Measurements from ENCODE around the gene CPNE2. TPM values are rescaled to one million over a fixed set of nuclear protein-coding genes. Genes with fewer than 3 reads are reported as not detected.
"Not testable (repeated sequence)": the region's sequence is repeated elsewhere in the genome, so short reads cannot be mapped to it uniquely, and the experiment has no call there.

CPNE2 gene
- total RNA-seq, 1 donor from 2014 or later: 36.6 TPM

- no peaks in the 10 kb centered on the region for H3K27me3 ChIP-seq
- H3K27ac ChIP-seq: no peak overlapping the region
- TF ChIP-seq, protein P1, sequence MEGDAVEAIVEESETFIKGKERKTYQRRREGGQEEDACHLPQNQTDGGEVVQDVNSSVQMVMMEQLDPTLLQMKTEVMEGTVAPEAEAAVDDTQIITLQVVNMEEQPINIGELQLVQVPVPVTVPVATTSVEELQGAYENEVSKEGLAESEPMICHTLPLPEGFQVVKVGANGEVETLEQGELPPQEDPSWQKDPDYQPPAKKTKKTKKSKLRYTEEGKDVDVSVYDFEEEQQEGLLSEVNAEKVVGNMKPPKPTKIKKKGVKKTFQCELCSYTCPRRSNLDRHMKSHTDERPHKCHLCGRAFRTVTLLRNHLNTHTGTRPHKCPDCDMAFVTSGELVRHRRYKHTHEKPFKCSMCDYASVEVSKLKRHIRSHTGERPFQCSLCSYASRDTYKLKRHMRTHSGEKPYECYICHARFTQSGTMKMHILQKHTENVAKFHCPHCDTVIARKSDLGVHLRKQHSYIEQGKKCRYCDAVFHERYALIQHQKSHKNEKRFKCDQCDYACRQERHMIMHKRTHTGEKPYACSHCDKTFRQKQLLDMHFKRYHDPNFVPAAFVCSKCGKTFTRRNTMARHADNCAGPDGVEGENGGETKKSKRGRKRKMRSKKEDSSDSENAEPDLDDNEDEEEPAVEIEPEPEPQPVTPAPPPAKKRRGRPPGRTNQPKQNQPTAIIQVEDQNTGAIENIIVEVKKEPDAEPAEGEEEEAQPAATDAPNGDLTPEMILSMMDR (IDR thresholded peaks at IDR 0.05): no peak
- no peaks in the 10 kb centered on the region for H3K36me3 ChIP-seq
- intact Hi-C loops (cut with DNase I): no loop called here
- H3K4me1 ChIP-seq: no peaks in the 10 kb centered on the region
- no peaks in the 10 kb centered on the region for H3K9me3 ChIP-seq
- no peak overlapping the region for H3K4me3 ChIP-seq
- no peak for DNase-seq (ENCODE audit: low spot score in 2 of 2)
These were observed 12.3 kb downstream of the CPNE2 start for GRCh38 chr16:57104706-57105105.

DNA sequence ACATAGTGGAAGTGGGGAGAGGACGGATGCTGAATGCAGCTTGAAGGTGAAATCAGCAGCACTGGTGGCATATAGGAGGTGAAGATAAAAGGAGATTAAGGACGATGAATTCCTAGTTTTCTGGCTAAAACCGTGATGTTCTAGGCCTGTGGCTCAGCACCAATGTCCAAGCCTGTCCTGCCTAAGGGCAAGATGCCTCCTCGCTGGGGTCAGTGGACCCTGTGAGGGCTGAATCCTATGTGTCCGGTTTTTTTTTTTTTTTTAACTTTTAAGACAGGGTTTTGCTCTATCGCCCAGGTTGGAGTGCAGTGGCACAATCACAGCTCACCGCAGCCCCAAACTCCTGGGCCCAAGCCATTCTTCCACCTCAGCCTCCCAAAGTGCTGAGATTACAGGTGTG is 12.8 kb downstream of the CPNE2 start:
- DNase-seq (ENCODE audit: low spot score in 2 of 2): no peak
- Histone ChIP-seq H3K4me1 (no peaks in the 10 kb centered on the region), H3K27ac (no peak overlapping the region), H3K9me3 (no peaks in the 10 kb centered on the region), H3K27me3 (no peaks in the 10 kb centered on the region), H3K36me3 (no peaks in the 10 kb centered on the region), H3K4me3 (no peak overlapping the region)
- TF ChIP-seq, protein P1 (IDR thresholded peaks at IDR 0.05): no peak
- intact Hi-C loops (cut with DNase I): no loop called here

- no peaks in the 10 kb centered on the region for H3K9me3 ChIP-seq
- TF ChIP-seq, protein P1 (IDR thresholded peaks at IDR 0.05): no peak
- H3K36me3 ChIP-seq: no peaks in the 10 kb centered on the region
- intact Hi-C loops (cut with DNase I): no loop called here
- H3K4me3 ChIP-seq: no peak overlapping the region
- no peak for DNase-seq (ENCODE audit: low spot score in 2 of 2)
- H3K27me3 ChIP-seq: no peaks in the 10 kb centered on the region
- no peaks in the 10 kb centered on the region for H3K4me1 ChIP-seq
- H3K27ac ChIP-seq: no peak overlapping the region
These were observed 14.4 kb downstream of the CPNE2 start for GRCh38 chr16:57106767-57107166.

- no peak for DNase-seq (ENCODE audit: low spot score in 2 of 2)
- H3K27ac ChIP-seq: no peak overlapping the region
- intact Hi-C loops (cut with DNase I): no loop called here
These were observed 15.0 kb downstream of the CPNE2 start for GRCh38 chr16:57107321-57107922.

GRCh38 chr16:57108432-57108831 is 16.0 kb downstream of the CPNE2 start:
- no peaks in the 10 kb centered on the region for H3K9me3 ChIP-seq
- TF ChIP-seq, protein P1 (IDR thresholded peaks at IDR 0.05): no peak
- intact Hi-C loops (cut with DNase I): no loop called here
- no peaks in the 10 kb centered on the region for H3K36me3 ChIP-seq
- peaks cover 0 to 7% of the 10 kb centered on the region in 2 donors for H3K4me1 ChIP-seq
- H3K27me3 ChIP-seq: no peaks in the 10 kb centered on the region
- H3K27ac ChIP-seq: no peak overlapping the region
- H3K4me3 ChIP-seq: no peak overlapping the region
- no peak for DNase-seq (ENCODE audit: low spot score in 2 of 2)

More at GRCh38 chr16:57107321-57107922, 15.0 kb downstream of the CPNE2 start:
- Histone ChIP-seq H3K4me1 (peaks cover 0 to under 1% of the 10 kb centered on the region in 2 donors), H3K9me3 (no peaks in the 10 kb centered on the region), H3K27me3 (no peaks in the 10 kb centered on the region), H3K4me3 (no peak overlapping the region), H3K36me3 (no peaks in the 10 kb centered on the region)
- TF ChIP-seq, protein P1 (IDR thresholded peaks at IDR 0.05): no peak

DNA sequence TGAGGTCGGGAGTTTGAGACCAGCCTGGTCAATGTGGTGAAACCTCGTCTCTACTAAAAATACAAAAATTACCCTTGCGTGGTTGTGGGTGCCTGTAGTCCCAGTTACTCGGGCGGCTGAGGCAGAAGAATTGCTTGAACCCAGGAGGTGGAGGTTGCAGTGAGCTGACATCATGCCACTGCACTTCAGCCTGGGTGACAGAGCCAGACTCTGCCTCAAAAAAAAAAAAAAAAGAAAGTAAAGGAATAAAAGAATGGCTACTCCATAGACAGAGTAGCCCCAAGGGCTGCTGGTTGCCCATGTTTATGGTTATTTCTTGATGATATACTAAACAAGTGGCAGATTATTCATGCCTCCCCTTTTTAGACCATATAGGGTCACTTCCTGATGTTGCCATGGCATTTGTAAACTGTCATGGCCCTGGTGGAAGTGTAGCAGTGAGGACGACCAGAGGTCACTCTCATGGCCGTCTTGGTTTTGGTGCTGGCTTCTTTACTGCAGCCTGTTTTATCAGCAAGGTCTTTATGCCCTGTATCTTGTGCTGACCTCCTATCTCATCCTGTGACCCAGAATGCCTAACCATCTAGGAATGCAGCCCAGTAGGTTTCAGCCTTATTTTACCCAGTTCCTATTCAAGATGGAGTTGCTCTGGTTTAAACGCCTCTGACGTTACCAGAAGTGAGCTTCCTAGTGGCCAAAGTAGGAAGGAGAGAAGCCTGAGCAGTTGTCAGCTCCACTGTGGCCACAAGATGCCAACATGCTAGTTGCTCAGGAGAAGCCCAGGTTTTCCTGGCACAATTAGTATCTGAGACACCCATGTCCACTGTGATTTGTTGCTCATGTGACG is 17.1 kb downstream of the CPNE2 start:
- H3K27ac ChIP-seq; intact Hi-C loops (cut with DNase I); H3K36me3 ChIP-seq: not testable (repeated sequence)

More for the DNA sequence above, 17.1 kb downstream of the CPNE2 start:
- DNase-seq (ENCODE audit: low spot score in 2 of 2); H3K27me3 ChIP-seq; H3K4me1 ChIP-seq; H3K4me3 ChIP-seq; H3K9me3 ChIP-seq: not testable (repeated sequence)
